Type B pancreatic cell (in vitro differentiated cells): ENCODE results near the gene OXT. TPM values are rescaled to one million over a fixed set of nuclear protein-coding genes. Genes with fewer than 3 reads are reported as not detected.
"Not testable (repeated sequence)": the region's sequence is repeated elsewhere in the genome, so short reads cannot be mapped to it uniquely, and the experiment has no call there.

Source experiments
- DNase-seq: peaks from one replicate; pipeline ENCODE4 v3.0.0; 2021; ENCODE audit warnings: mixed read lengths; ENCODE audit not compliant: unreplicated experiment; ENCODE audit errors: extremely low spot score
- H3K27ac Mint-ChIP-seq: 2 replicates; pipeline ENCODE4 v1.8.0; 2021; ENCODE audit warnings: mild to moderate bottlenecking, mixed read lengths
- H3K27me3 Mint-ChIP-seq: 2 replicates; pipeline ENCODE4 v1.8.0; 2021; ENCODE audit warnings: mixed read lengths
- H3K36me3 Mint-ChIP-seq: 2 replicates; pipeline ENCODE4 v1.8.0; 2021; ENCODE audit warnings: mixed read lengths
- H3K4me1 Mint-ChIP-seq: one replicate; pipeline ENCODE4 v1.8.0; 2021; ENCODE audit warnings: mixed read lengths; ENCODE audit not compliant: unreplicated experiment
- H3K4me3 Mint-ChIP-seq: 2 replicates; pipeline ENCODE4 v1.8.0; 2021; ENCODE audit warnings: mild to moderate bottlenecking, mixed read lengths
- H3K9me3 Mint-ChIP-seq: 2 replicates; pipeline ENCODE4 v1.8.0; 2021; ENCODE audit warnings: mixed read lengths
- total RNA-seq: library from RNA; stranded (reverse); gene quantifications from 2 replicates; pipeline ENCODE4 v1.2.1, GENCODE V29; 2021; ENCODE audit warnings: low replicate concordance
- TF ChIP-seq, protein P1 (sequence below): fragments of 200-600 bp; sonication (generic); conservative IDR thresholded peaks from 2 replicates; pipeline ENCODE4 v1.5.0; 2021; ENCODE audit warnings: antibody characterized with exemption, mild to moderate bottlenecking

OXT gene
- total RNA-seq, 1 donor from 2014 or later: not detected

DNA sequence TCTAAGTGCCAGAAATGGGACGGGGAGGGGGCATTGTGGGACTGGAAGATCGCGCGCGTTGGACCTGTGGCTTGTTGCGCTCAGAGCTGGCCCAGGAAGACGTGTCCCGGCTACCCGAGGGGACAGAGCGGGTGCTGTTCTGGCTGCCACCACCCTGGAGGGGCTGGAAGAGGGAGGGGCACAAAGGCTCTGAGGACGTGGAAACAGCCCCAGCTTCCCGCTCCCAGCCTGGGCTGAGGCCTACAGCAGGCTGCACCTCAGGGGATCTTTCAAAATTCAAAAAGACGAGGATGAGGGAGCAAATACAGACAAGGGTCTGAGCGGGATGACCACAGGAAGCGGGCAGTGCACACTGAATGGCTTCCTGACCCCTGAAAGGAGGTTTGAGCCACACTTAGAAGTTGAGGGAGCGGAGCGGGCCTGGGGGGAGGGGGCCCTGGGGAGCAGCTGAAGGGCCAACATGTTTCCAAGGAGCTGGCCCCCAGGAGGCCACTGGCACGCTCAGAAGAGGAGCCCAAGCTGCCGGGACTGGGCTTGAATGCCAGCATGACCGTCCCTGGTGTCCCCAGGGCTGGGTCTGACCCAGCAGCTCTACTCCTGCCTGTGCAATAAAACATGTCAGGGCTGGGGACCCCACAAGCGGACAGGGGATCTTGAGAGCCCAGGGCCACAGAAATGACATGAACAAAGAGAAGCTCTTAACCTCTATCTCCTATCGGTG, 1.3 kb downstream of the OXT start:
- TF ChIP-seq, protein P1, sequence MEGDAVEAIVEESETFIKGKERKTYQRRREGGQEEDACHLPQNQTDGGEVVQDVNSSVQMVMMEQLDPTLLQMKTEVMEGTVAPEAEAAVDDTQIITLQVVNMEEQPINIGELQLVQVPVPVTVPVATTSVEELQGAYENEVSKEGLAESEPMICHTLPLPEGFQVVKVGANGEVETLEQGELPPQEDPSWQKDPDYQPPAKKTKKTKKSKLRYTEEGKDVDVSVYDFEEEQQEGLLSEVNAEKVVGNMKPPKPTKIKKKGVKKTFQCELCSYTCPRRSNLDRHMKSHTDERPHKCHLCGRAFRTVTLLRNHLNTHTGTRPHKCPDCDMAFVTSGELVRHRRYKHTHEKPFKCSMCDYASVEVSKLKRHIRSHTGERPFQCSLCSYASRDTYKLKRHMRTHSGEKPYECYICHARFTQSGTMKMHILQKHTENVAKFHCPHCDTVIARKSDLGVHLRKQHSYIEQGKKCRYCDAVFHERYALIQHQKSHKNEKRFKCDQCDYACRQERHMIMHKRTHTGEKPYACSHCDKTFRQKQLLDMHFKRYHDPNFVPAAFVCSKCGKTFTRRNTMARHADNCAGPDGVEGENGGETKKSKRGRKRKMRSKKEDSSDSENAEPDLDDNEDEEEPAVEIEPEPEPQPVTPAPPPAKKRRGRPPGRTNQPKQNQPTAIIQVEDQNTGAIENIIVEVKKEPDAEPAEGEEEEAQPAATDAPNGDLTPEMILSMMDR: no peak
- Mint-ChIP-seq H3K9me3 (no peaks in the 10 kb centered on the region), H3K36me3 (peaks cover 5% of the 10 kb centered on the region), H3K4me1 (peaks cover 4% of the 10 kb centered on the region), H3K4me3 (peak overlapping the region; percentile 68), H3K27ac (no peak overlapping the region), H3K27me3 (peaks cover 40% of the 10 kb centered on the region)
- no peak for DNase-seq

DNA sequence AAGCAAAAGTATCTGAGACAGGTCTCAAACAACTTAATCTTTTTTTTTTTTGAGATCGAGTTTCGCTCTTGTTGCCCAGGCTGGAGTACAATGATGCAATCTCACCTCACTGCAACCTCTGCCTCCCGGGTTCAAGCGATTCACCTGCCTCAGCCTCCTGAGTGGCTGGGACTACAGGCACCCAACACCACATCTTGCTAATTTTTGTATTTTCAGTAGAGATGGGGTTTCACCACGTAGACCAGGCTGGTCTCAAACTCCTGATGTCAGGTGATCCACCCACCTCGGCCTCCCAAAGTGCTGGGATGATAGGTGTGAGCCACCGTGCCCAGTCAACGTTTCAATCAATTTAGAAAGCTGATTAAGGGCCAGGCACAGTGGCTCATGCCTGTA, 1.8 kb downstream of the OXT start:
- H3K27me3 Mint-ChIP-seq: peaks cover 45% of the 10 kb centered on the region
- H3K9me3 Mint-ChIP-seq, H3K4me3 Mint-ChIP-seq, H3K36me3 Mint-ChIP-seq, DNase-seq, H3K27ac Mint-ChIP-seq, H3K4me1 Mint-ChIP-seq: not testable (repeated sequence)

DNA sequence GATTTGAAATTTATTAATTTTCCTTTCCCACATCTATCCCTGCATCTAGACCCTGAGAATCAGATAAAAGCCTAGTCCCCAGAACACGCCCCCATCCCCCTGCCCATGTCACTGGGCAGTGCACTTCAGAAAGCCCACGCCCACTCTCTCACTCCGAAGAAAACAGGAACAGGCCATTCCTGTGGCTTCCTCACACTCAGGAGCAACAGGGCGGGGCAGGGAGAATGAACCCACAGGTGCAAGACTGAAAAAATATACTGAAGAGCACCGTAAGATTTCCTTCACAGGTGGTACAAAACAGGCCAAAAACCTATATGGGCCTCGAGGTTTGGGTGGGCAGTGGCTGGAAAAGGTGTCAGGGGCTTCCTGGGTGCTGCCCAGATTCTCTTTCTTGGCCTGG, 3.4 kb downstream of the OXT start:
- no peak for DNase-seq
- H3K27me3 Mint-ChIP-seq: peaks cover 56% of the 10 kb centered on the region
- no peaks in the 10 kb centered on the region for H3K9me3 Mint-ChIP-seq
- peak overlapping the region; percentile 36 for H3K27ac Mint-ChIP-seq
- H3K36me3 Mint-ChIP-seq: peaks cover 5% of the 10 kb centered on the region
- TF ChIP-seq, protein P1: no peak
- H3K4me1 Mint-ChIP-seq: peaks cover 4% of the 10 kb centered on the region
- H3K4me3 Mint-ChIP-seq: peak overlapping the region; percentile 54

DNA sequence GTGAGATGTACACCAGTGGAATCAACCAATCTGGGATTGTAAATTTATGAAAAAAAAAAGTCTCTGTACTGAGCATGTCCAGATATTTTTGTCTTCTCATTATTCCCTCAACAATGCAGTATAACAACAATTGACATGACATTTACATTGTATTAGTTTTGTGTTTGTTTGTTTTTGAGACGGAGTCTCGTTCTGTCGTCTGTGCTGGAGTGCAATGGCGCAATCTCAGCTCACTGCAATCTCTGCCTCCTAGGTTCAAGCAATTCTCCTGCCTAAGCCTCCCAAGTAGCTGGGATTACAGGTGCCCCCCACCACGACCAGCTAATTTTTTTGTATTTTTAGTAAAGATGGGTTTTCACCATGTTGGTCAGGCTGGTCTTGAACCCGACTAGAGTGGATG, 3.9 kb downstream of the OXT start:
- not testable (repeated sequence) for H3K36me3 Mint-ChIP-seq, H3K9me3 Mint-ChIP-seq, H3K4me1 Mint-ChIP-seq, DNase-seq, H3K4me3 Mint-ChIP-seq
- peak overlapping the region; percentile 36 for H3K27ac Mint-ChIP-seq
- peaks cover 61% of the 10 kb centered on the region for H3K27me3 Mint-ChIP-seq

DNA sequence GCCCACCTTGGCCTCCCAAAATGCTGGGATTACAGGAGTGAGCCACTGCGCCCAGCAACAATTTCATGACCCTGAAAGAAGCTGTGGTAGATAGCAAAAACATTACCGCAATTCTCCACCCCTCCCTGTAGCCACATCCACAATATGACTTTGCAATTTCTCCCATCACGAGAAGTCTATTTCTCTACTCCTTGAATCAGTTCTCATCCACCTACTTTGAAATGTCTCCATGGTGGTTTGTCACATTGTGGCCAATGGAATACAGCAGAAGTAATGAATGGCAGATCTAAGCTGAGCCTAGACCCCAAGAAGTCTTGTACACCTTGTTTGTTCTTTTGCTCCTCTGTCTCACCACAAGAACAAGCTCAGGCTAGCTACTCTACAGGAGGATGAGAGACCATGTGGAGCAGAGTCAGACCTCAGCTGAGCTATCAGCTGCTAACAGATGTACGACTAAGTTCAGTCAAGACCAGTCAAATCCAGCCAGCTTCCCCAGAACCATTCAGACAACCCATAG, 6.3 kb downstream of the OXT start:
- H3K4me1 Mint-ChIP-seq: peaks cover 4% of the 10 kb centered on the region
- peaks cover 66% of the 10 kb centered on the region for H3K27me3 Mint-ChIP-seq
- TF ChIP-seq, protein P1: no peak

DNA sequence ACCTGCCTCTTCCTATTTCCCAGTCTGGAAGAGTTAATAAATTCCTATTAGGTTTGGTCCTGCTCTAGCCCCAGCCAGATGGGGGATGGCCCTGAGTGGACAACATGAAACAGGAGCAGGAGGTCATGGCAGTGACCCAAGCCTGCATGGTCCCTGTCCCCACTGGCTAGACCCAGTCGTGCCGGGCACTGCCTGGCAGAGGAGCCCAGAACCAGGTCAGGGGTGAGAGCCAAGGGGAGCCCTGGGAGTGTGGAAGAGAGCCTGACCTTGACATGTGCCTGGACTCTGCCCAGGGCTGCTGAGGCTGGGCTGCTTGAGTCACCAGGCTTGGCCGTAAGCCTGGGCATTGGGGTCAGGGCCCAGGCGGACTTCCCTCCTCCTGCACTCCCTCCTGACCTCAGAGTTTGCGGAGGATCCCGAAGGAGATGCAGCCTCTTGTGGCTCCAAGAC, 9.5 kb downstream of the OXT start:
- no peaks in the 10 kb centered on the region for H3K36me3 Mint-ChIP-seq
- no peak overlapping the region for H3K4me3 Mint-ChIP-seq
- no peaks in the 10 kb centered on the region for H3K4me1 Mint-ChIP-seq
- H3K9me3 Mint-ChIP-seq: no peaks in the 10 kb centered on the region
- peaks cover 71% of the 10 kb centered on the region for H3K27me3 Mint-ChIP-seq
- no peak overlapping the region for H3K27ac Mint-ChIP-seq
- no peak for DNase-seq
- TF ChIP-seq, protein P1: no peak

More for the DNA sequence above, 6.3 kb downstream of the OXT start:
- Mint-ChIP-seq H3K27ac (no peak overlapping the region), H3K9me3 (no peaks in the 10 kb centered on the region), H3K36me3 (no peaks in the 10 kb centered on the region), H3K4me3 (no peak overlapping the region)
- no peak for DNase-seq
